ENCODE results near the gene BRICD5. TPM values are rescaled to one million over a fixed set of nuclear protein-coding genes. Genes with fewer than 3 reads are reported as not detected.
A peak's percentile ranks its signal among the peaks of the same experiment; 100 is the strongest.

BRICD5 gene
- polyA plus RNA-seq, 4 donors, result 1.6 to 84.1 (median 8.6) TPM

DNA sequence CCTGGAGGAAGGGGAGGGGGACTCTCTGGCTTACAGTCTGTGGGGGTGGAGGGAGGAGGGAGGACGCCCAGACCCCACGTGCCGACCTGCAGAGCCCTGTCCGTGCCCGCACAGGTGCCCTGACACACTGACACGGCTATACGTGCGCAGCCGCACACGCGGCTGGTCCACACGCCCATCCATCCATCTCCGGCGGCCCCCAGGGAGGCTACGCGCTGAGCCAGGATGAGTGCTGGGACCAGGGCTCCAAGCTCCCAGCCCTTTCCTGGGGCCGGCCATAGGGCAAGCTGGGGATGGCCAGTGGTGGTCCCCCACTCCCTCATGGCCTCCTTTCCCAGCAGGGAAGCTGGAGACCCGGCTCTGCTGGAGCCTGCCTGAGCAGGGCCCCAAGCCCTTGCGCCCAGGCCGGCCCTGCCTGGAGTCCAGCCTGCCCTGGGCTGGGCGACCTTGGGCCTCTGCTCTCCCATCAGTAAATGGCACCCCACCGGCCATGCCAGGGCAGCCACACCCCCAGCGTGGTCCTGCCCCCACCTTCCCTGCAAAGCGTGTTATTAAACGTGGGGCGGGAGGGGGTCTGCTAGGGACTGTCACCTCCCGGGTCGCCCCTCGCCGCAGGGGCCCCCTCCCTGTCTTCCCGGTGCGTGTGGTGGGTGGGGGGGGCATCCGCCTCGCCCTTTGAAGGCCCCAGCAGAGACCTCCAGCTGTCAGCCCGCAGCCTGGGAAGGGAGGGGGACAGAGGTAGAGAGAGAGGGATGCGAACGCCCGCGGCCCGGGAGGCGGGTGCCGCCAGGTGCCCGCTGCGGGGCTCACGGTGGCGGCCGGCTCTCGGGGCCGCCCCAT lies 15.1 kb downstream of the BRICD5 start:
- Histone ChIP-seq H3K9me3 (ENCODE audit: control insufficient read depth in 2 of 2, insufficient read depth in 1 of 2, low read depth in 1 of 2, low read length in 1 of 2) (peaks cover 0 to 3% of the 10 kb centered on the region in 2 donors), H3K27me3 (ENCODE audit: control insufficient read depth in 3 of 3, insufficient read depth in 3 of 3, low read length in 3 of 3) (peaks cover 16 to 62% (median 26%) of the 10 kb centered on the region in 3 donors), H3K27ac (ENCODE audit: low read depth in 1 of 3, low read length in 2 of 3) (no peak overlapping the region), H3K4me1 (ENCODE audit: control insufficient read depth in 3 of 3, insufficient read depth in 2 of 3, low read depth in 1 of 3, low read length in 2 of 3) (peaks cover 0 to 9% (median 0%) of the 10 kb centered on the region in 3 donors), H3K36me3 (ENCODE audit: control insufficient read depth in 3 of 3, insufficient read depth in 2 of 3, low read depth in 1 of 3, low read length in 3 of 3) (no peaks in the 10 kb centered on the region), H3K4me3 (ENCODE audit: low read depth in 1 of 3, low read length in 3 of 3) (peak overlapping the region in 2 of 3 donors; percentile 2 to 57)
- FAIRE-seq (no peak), DNase-seq (no peak)
- 2 to 3% (median 2%) methylated on average over 36 to 49 of the region's 49 CpGs for WGBS, 3 donors

DNA sequence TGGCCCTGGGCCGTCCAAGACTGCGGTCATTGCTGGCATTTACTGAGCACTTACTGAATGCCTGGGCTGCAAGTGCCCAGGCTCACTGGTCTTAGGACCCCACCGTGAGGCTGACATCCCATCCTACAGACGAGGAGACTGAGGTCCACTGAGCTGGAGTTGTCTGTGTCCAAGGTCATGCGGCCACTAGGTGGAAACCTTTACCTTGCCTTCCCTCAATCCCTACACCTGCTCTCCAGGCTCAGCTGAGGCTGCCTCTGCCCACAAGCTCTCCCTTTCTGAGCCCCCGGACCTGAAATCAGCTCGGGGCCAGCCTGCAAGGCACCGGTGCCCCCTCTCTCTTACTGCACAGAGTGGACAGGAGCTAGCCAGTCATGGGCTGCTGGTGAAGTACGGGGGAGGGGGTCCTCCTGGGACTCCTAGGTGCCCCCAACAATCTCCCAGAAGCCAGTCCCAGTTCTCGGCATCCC lies 15.8 kb downstream of the BRICD5 start:
- Histone ChIP-seq H3K36me3 (ENCODE audit: control insufficient read depth in 3 of 3, insufficient read depth in 2 of 3, low read depth in 1 of 3, low read length in 3 of 3) (no peaks in the 10 kb centered on the region), H3K9me3 (ENCODE audit: control insufficient read depth in 2 of 2, insufficient read depth in 1 of 2, low read depth in 1 of 2, low read length in 1 of 2) (no peaks in the 10 kb centered on the region), H3K27ac (ENCODE audit: low read depth in 1 of 3, low read length in 2 of 3) (no peak overlapping the region), H3K4me1 (ENCODE audit: control insufficient read depth in 3 of 3, insufficient read depth in 2 of 3, low read depth in 1 of 3, low read length in 2 of 3) (peaks cover 0 to 9% (median 0%) of the 10 kb centered on the region in 3 donors), H3K4me3 (ENCODE audit: low read depth in 1 of 3, low read length in 3 of 3) (no peak overlapping the region), H3K27me3 (ENCODE audit: control insufficient read depth in 3 of 3, insufficient read depth in 3 of 3, low read length in 3 of 3) (peaks cover 16 to 55% (median 25%) of the 10 kb centered on the region in 3 donors)
- DNase-seq (peak; percentile 71 to 74), FAIRE-seq (no peak)
- WGBS, 3 donors, result 12 to 18% (median 13%) methylated on average over 9 to 10 of the region's 10 CpGs

DNA sequence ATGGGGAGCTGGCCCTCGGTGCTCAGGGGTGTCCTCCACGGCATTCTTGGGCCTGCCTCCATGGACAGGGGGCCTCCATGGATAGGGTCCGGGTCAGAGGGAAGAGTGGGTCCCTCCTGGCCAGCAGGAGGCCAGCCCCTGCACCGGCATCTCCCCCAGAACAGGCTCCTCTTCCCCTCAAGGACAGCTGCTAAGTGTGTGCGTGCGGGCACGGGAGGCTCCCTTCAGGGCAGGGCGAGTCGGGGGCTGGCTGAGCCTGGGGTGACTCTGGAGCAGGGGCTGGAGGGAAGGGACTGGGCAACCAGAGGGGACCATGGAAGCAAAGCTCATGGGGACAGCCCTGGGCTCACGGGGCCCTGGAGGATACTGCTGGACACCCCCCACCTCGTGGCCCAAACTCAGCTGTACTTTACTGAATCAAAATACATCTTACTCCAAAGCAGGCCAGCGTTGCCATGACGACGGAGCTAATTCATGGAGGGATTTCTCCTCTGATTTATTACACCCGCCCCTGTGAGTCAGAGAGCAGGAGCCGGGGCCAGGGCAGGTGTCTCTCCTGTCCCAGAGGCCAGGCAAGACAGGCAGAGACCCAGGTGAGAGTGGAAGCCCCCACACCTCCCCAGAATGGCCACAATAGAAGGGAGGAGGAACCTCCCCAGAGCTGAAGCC lies 16.4 kb downstream of the BRICD5 start:
- no peak overlapping the region for H3K4me3 ChIP-seq (ENCODE audit: low read depth in 1 of 3, low read length in 3 of 3)
- H3K27ac ChIP-seq (ENCODE audit: low read depth in 1 of 3, low read length in 2 of 3), result no peak overlapping the region
- DNase-seq, result no peak
- peaks cover 0 to 9% (median 0%) of the 10 kb centered on the region in 3 donors for H3K4me1 ChIP-seq (ENCODE audit: control insufficient read depth in 3 of 3, insufficient read depth in 2 of 3, low read depth in 1 of 3, low read length in 2 of 3)
- FAIRE-seq, result no peak
- H3K9me3 ChIP-seq (ENCODE audit: control insufficient read depth in 2 of 2, insufficient read depth in 1 of 2, low read depth in 1 of 2, low read length in 1 of 2), result no peaks in the 10 kb centered on the region
- H3K27me3 ChIP-seq (ENCODE audit: control insufficient read depth in 3 of 3, insufficient read depth in 3 of 3, low read length in 3 of 3), result peaks cover 11 to 49% (median 25%) of the 10 kb centered on the region in 3 donors
- 26 to 53% (median 33%) methylated on average over 12 to 16 of the region's 16 CpGs for WGBS, 3 donors
- H3K36me3 ChIP-seq (ENCODE audit: control insufficient read depth in 3 of 3, insufficient read depth in 2 of 3, low read depth in 1 of 3, low read length in 3 of 3), result no peaks in the 10 kb centered on the region

DNA sequence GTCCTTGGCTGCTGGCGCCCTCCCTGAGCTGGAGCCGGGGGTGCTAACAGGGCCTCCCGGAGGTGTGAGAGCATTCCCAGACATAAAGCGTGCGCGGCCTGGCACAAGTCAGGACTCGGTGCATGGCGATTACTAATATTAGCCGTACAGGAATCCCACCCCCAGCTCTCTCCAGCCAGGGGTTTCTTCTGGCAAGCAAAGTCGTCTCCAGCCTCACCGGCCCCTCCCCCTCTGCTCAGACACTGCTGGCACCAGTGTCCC lies 19.3 kb downstream of the BRICD5 start:
- no peak overlapping the region for H3K27ac ChIP-seq (ENCODE audit: low read depth in 1 of 3, low read length in 2 of 3)

DNA sequence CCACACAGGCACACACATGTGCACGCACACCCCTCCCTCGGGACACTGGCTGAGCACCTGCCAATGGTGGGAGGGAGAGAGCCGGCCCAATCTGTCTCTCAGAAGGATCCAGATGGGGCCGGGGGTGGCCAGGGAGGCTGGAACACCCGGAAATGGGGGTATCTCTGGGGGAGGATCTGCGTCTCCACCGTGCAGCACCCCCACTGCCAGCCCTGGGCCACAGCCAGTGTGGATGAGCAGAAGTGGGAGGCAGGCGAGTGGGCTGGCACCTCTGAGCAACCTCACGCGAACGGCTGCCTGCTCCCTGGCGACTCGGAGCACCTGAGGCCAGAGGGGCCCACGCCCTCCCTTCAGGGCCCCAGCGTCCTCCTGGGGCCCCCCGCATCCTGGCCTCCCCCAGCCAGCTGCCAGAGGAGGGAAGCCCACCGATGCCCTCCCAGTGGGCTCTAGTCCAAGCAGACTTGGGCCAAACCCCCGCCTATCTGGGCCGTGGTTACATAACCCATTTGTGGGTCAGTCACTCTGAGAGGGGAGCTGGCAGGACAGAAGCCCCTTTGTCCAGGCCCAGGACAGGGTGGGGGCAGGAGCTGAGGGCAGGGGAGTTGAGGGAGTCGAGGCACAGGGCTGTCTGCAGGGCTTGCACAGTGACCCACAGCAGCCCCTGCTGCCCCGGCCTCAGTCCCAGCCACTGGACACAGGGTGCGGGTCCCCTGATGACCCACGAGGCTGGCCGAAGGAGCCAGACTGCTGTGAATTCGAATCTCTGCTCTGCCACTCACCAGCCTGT lies 19.8 kb downstream of the BRICD5 start:
- Histone ChIP-seq H3K36me3 (ENCODE audit: control insufficient read depth in 3 of 3, insufficient read depth in 2 of 3, low read depth in 1 of 3, low read length in 3 of 3) (no peaks in the 10 kb centered on the region), H3K4me3 (ENCODE audit: low read depth in 1 of 3, low read length in 3 of 3) (no peak overlapping the region), H3K27me3 (ENCODE audit: control insufficient read depth in 3 of 3, insufficient read depth in 3 of 3, low read length in 3 of 3) (peaks cover under 1 to 24% (median 13%) of the 10 kb centered on the region in 3 donors), H3K4me1 (ENCODE audit: control insufficient read depth in 3 of 3, insufficient read depth in 2 of 3, low read depth in 1 of 3, low read length in 2 of 3) (peaks cover 0 to 9% (median 0%) of the 10 kb centered on the region in 3 donors), H3K9me3 (ENCODE audit: control insufficient read depth in 2 of 2, insufficient read depth in 1 of 2, low read depth in 1 of 2, low read length in 1 of 2) (no peaks in the 10 kb centered on the region), H3K27ac (ENCODE audit: low read depth in 1 of 3, low read length in 2 of 3) (no peak overlapping the region)
- WGBS, 3 donors, result 78 to 82% (median 79%) methylated on average over 20 to 25 of the region's 25 CpGs
- FAIRE-seq (no peak), DNase-seq (no peak)

More for the DNA sequence above, 19.3 kb downstream of the BRICD5 start:
- DNase-seq, result no peak
- Histone ChIP-seq H3K36me3 (ENCODE audit: control insufficient read depth in 3 of 3, insufficient read depth in 2 of 3, low read depth in 1 of 3, low read length in 3 of 3) (no peaks in the 10 kb centered on the region), H3K4me3 (ENCODE audit: low read depth in 1 of 3, low read length in 3 of 3) (no peak overlapping the region), H3K9me3 (ENCODE audit: control insufficient read depth in 2 of 2, insufficient read depth in 1 of 2, low read depth in 1 of 2, low read length in 1 of 2) (no peaks in the 10 kb centered on the region), H3K27me3 (ENCODE audit: control insufficient read depth in 3 of 3, insufficient read depth in 3 of 3, low read length in 3 of 3) (peaks cover 5 to 25% (median 13%) of the 10 kb centered on the region in 3 donors), H3K4me1 (ENCODE audit: control insufficient read depth in 3 of 3, insufficient read depth in 2 of 3, low read depth in 1 of 3, low read length in 2 of 3) (peaks cover 0 to 9% (median 0%) of the 10 kb centered on the region in 3 donors)
- FAIRE-seq, result no peak
- WGBS, 3 donors, result 84 to 90% (median 86%) methylated on average over 11 of the region's 11 CpGs

DNA sequence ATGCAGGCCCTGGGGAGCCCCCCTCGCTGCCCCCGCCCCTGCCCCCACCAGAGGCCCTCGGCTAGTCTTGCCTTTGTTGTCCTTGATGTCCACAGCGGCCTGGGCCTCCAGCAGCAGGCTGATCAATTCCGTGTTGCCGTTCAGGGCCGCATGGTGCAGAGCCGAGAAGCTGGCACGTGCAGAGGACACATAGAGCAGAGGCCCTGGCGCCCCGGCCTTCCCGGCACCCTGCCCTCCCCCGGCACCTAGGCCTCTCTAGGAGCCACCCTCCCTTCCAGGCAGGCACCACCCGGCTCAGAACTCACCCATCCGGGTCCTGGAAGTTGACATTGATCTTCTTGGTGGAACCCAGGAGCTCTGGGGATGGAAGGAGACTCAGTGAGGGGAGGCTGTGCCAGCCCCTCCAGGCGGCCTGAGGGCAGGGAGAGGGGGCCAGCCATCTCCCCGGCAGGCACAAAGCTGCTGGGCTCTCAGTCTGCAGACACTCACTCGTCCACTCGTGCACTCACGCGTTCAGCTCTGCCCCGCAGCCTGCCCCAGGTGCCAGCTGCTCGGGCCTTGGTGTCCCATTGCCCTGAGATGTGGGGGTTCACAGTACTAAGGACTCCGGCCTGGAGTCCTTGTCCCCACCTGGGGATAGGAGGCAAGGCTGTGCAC lies 20.5 kb downstream of the BRICD5 start:
- 62 to 82% (median 73%) methylated on average over 23 to 24 of the region's 24 CpGs for WGBS, 3 donors
- no peaks in the 10 kb centered on the region for H3K9me3 ChIP-seq (ENCODE audit: control insufficient read depth in 2 of 2, insufficient read depth in 1 of 2, low read depth in 1 of 2, low read length in 1 of 2)
- H3K36me3 ChIP-seq (ENCODE audit: control insufficient read depth in 3 of 3, insufficient read depth in 2 of 3, low read depth in 1 of 3, low read length in 3 of 3), result no peaks in the 10 kb centered on the region
- no peak overlapping the region for H3K4me3 ChIP-seq (ENCODE audit: low read depth in 1 of 3, low read length in 3 of 3)
- no peak overlapping the region for H3K27ac ChIP-seq (ENCODE audit: low read depth in 1 of 3, low read length in 2 of 3)
- DNase-seq (no peak), FAIRE-seq (no peak)
- H3K4me1 ChIP-seq (ENCODE audit: control insufficient read depth in 3 of 3, insufficient read depth in 2 of 3, low read depth in 1 of 3, low read length in 2 of 3), result peaks cover 0 to 3% (median 0%) of the 10 kb centered on the region in 3 donors
- peaks cover 0 to 17% (median 6%) of the 10 kb centered on the region in 3 donors for H3K27me3 ChIP-seq (ENCODE audit: control insufficient read depth in 3 of 3, insufficient read depth in 3 of 3, low read length in 3 of 3)

DNA sequence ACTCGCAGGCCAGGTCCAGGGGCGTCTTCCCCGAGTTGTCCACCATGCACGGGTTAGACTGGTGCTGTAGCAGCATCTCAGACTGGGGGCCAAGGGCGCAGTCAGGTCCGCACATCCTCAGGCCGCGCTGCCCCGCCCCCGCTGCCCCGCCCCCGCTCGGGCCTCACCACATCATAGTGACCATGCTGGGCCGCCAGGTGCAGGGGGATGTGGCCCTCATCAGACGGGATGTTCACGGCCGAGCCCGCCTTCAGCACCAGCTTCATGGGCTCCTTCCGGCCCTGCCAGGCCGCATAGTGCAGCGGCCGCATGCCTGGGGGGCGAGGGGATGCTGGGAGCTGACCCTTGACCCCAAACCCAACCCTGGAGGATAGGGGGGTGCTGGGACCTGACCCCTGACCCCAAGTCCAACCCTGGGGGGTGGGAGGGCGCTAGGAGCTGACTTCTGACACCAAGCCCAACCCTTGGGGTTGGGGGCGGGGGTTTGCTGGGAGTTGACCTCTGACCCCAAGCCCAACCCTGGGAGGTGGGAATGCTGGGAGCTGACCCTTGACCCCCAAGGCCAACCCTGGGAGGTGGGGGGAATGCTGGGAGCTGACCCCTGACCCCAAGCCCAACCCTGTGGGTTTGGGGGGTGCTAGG lies 21.3 kb downstream of the BRICD5 start:
- Histone ChIP-seq H3K27ac (ENCODE audit: low read depth in 1 of 3, low read length in 2 of 3) (no peak overlapping the region), H3K4me1 (ENCODE audit: control insufficient read depth in 3 of 3, insufficient read depth in 2 of 3, low read depth in 1 of 3, low read length in 2 of 3) (no peaks in the 10 kb centered on the region), H3K4me3 (ENCODE audit: low read depth in 1 of 3, low read length in 3 of 3) (no peak overlapping the region), H3K27me3 (ENCODE audit: control insufficient read depth in 3 of 3, insufficient read depth in 3 of 3, low read length in 3 of 3) (peaks cover 0 to 10% (median 0%) of the 10 kb centered on the region in 3 donors), H3K9me3 (ENCODE audit: control insufficient read depth in 2 of 2, insufficient read depth in 1 of 2, low read depth in 1 of 2, low read length in 1 of 2) (no peaks in the 10 kb centered on the region), H3K36me3 (ENCODE audit: control insufficient read depth in 3 of 3, insufficient read depth in 2 of 3, low read depth in 1 of 3, low read length in 3 of 3) (no peaks in the 10 kb centered on the region)
- 67 to 87% (median 82%) methylated on average over 22 to 25 of the region's 25 CpGs for WGBS, 3 donors
- no peak for FAIRE-seq
- DNase-seq, result no peak
